Mesothelial cell of epicardium (in vitro differentiated cells): ENCODE results near the gene USP3. TPM values are rescaled to one million over a fixed set of nuclear protein-coding genes. Genes with fewer than 3 reads are reported as not detected.

Experiments used
- DNase-seq, 2 experiments: peaks; one replicate each; pipeline ENCODE4 v3.0.0; 2021; ENCODE audit warnings: low spot score in 2 of 2; ENCODE audit not compliant: unreplicated experiment in 2 of 2
- H3K27ac Mint-ChIP-seq: 2 replicates; pipeline ENCODE4 v1.8.0; 2021; ENCODE audit warnings: mixed read lengths
- H3K27me3 Mint-ChIP-seq: 2 replicates; pipeline ENCODE4 v1.8.0; 2021; ENCODE audit warnings: low read depth, mixed read lengths
- H3K36me3 Mint-ChIP-seq: 2 replicates; pipeline ENCODE4 v1.8.0; 2021; ENCODE audit warnings: mixed read lengths
- H3K4me1 Mint-ChIP-seq: 2 replicates; pipeline ENCODE4 v1.8.0; 2021; ENCODE audit warnings: mixed read lengths
- H3K4me3 Mint-ChIP-seq: 2 replicates; pipeline ENCODE4 v1.8.0; 2021; ENCODE audit warnings: mild to moderate bottlenecking, moderate library complexity, mixed read lengths
- H3K9me3 Mint-ChIP-seq: 2 replicates; pipeline ENCODE4 v1.8.0; 2021; ENCODE audit warnings: mixed read lengths
- CTCF ChIP-seq: fragments of 200-600 bp; sonication (generic); IDR thresholded peaks from one replicate; pipeline ENCODE4 v1.5.0; 2021; ENCODE audit warnings: antibody characterized with exemption; ENCODE audit not compliant: unreplicated experiment
- total RNA-seq: library from RNA; stranded (reverse); gene quantifications from 3 replicates; pipeline ENCODE4 v1.2.1, GENCODE V29; 2021

Gene USP3
- total RNA-seq, 1 donor from 2014 or later: 72.7 TPM

GRCh38 chr15:63605816-63606215 is 101.4 kb downstream of the USP3 start:
- peaks cover 62% of the 10 kb centered on the region for H3K27me3 Mint-ChIP-seq
- H3K36me3 Mint-ChIP-seq: peaks cover 18% of the 10 kb centered on the region
- no peak for DNase-seq
- TF ChIP-seq CTCF: no peak
- no peak overlapping the region for H3K4me3 Mint-ChIP-seq
- no peak overlapping the region for H3K27ac Mint-ChIP-seq
- H3K9me3 Mint-ChIP-seq: no peaks in the 10 kb centered on the region
- peaks cover 13% of the 10 kb centered on the region for H3K4me1 Mint-ChIP-seq

GRCh38 chr15:63606308-63606707 is 101.9 kb downstream of the USP3 start:
- no peak for TF ChIP-seq CTCF
- DNase-seq: no peak
- Mint-ChIP-seq H3K9me3 (no peaks in the 10 kb centered on the region), H3K4me1 (peaks cover 17% of the 10 kb centered on the region), H3K27me3 (peaks cover 65% of the 10 kb centered on the region), H3K36me3 (peaks cover 21% of the 10 kb centered on the region), H3K27ac (no peak overlapping the region), H3K4me3 (no peak overlapping the region)

- DNase-seq: no peak
- Mint-ChIP-seq H3K4me1 (peaks cover 12% of the 10 kb centered on the region), H3K27ac (no peak overlapping the region), H3K4me3 (no peak overlapping the region), H3K36me3 (peaks cover 34% of the 10 kb centered on the region), H3K27me3 (peaks cover 66% of the 10 kb centered on the region), H3K9me3 (no peaks in the 10 kb centered on the region)
- no peak for TF ChIP-seq CTCF
Measured at GRCh38 chr15:63608989-63609388, 104.6 kb downstream of the USP3 start.

GRCh38 chr15:63609448-63609847 is 105.1 kb downstream of the USP3 start:
- no peak overlapping the region for H3K27ac Mint-ChIP-seq
- TF ChIP-seq CTCF: no peak
- peaks cover 65% of the 10 kb centered on the region for H3K27me3 Mint-ChIP-seq
- H3K36me3 Mint-ChIP-seq: peaks cover 34% of the 10 kb centered on the region
- peaks cover 12% of the 10 kb centered on the region for H3K4me1 Mint-ChIP-seq
- H3K9me3 Mint-ChIP-seq: no peaks in the 10 kb centered on the region
- no peak for DNase-seq
- no peak overlapping the region for H3K4me3 Mint-ChIP-seq

- peak; percentile 51 for TF ChIP-seq CTCF
- Mint-ChIP-seq H3K9me3 (no peaks in the 10 kb centered on the region), H3K4me1 (peaks cover 12% of the 10 kb centered on the region), H3K36me3 (peaks cover 40% of the 10 kb centered on the region), H3K27ac (peak overlapping the region; percentile 55), H3K27me3 (peaks cover 65% of the 10 kb centered on the region), H3K4me3 (no peak overlapping the region)
- peak in 1 of 2 experiments; percentile 61 for DNase-seq
Measured at GRCh38 chr15:63610209-63610841, 105.9 kb downstream of the USP3 start.

GRCh38 chr15:63611177-63611576 is 106.8 kb downstream of the USP3 start:
- H3K27me3 Mint-ChIP-seq: peaks cover 60% of the 10 kb centered on the region
- no peak overlapping the region for H3K27ac Mint-ChIP-seq
- peaks cover 12% of the 10 kb centered on the region for H3K4me1 Mint-ChIP-seq
- peaks cover 47% of the 10 kb centered on the region for H3K36me3 Mint-ChIP-seq
- TF ChIP-seq CTCF: no peak
- no peak for DNase-seq
- H3K4me3 Mint-ChIP-seq: no peak overlapping the region
- H3K9me3 Mint-ChIP-seq: no peaks in the 10 kb centered on the region
